HepG2 (cell line): Measurements from ENCODE around the gene CPXM2. TPM values are rescaled to one million over a fixed set of nuclear protein-coding genes. Genes with fewer than 3 reads are reported as not detected.

Experiments
- ATAC-seq: fragments of 200-7000 bp; cut with Tn5 transposase; 3 replicates; pipeline ENCODE4 v1.9.1; 2020; ENCODE audit warnings: mild to moderate bottlenecking, moderate library complexity
- BruUV-seq: library from RNA; stranded (reverse); fragments of 400-500 nt; replicated peaks from 2 replicates; lab custom pipeline; 2021; lab: Mats Ljungman, UMichigan
- CTCF ChIA-PET: fragments of 300-600 bp; formaldehyde crosslinking; extraction: SDS; loops from one replicate; lab custom pipeline; 2021; ENCODE audit warnings: low total read pairs, inconsistent platforms, low intra/inter-chr PET ratio; lab: Yijun Ruan, JAX
- POLR2A ChIA-PET: fragments of 350-600 bp; sonication (Branson Sonifier 250); formaldehyde crosslinking; loops from one replicate; lab custom pipeline; 2020; ENCODE audit warnings: antibody characterized with exemption, inconsistent platforms; lab: Yijun Ruan, JAX
- DNase-seq: peaks from one replicate; pipeline ENCODE4 v3.0.0-alpha.2; 2015; ENCODE audit warnings: low spot score
- FAIRE-seq: peaks from 3 replicates; lab custom pipeline; 2011; peaks lifted over from hg19 to GRCh38; lab: Jason Lieb, UNC
- H2AFZ ChIP-seq: one replicate; pipeline ENCODE4 v1.6.1; 2011; ENCODE audit warnings: low read length, inconsistent platforms
- H3K27ac ChIP-seq: fragments of 300-600 bp; 3 replicates; pipeline ENCODE4 v1.8.0; 2011; ENCODE audit warnings: mixed run types, mild to moderate bottlenecking, mixed read lengths, low read length, inconsistent platforms; ENCODE audit not compliant: insufficient read depth; ENCODE audit errors: extremely low read length
- H3K27me3 ChIP-seq, 2 experiments: fragments of 200-600 bp in 1 of 2; 2 replicates in 1 of 2; 3 replicates in 1 of 2; pipeline versions ENCODE4 v1.6.0 to v1.8.0; 2011; ENCODE audit warnings: low read length in 2 of 2, mild to moderate bottlenecking in 2 of 2, moderate library complexity in 2 of 2, inconsistent platforms in 1 of 2; ENCODE audit not compliant: insufficient read depth in 2 of 2, control insufficient read depth in 1 of 2
- H3K36me3 ChIP-seq, 2 experiments: fragments of 200-600 bp in 1 of 2; replicated peaks in 1 of 2; 2 replicates in 1 of 2; 3 replicates in 1 of 2; pipeline versions ENCODE4 v1.5.1 to v1.8.0; 2011; ENCODE audit warnings: low read length in 2 of 2, inconsistent platforms in 1 of 2; ENCODE audit not compliant: insufficient read depth in 2 of 2, control insufficient read depth in 1 of 2
- H3K4me1 ChIP-seq: 2 replicates; pipeline ENCODE4 v1.5.1; 2012; ENCODE audit warnings: low read length, inconsistent platforms; ENCODE audit not compliant: insufficient read depth
- H3K4me2 ChIP-seq: 2 replicates; pipeline ENCODE4 v1.6.0; 2011; ENCODE audit warnings: low read depth, low read length, inconsistent platforms
- H3K4me3 ChIP-seq, 3 experiments: fragments of 200-600 bp in 1 of 3; sonication (generic), shearing (Covaris generic) in 1 of 3; replicated peaks in 1 of 3; 2 replicates each; pipeline ENCODE4 v1.5.1; 2011 to 2016; ENCODE audit warnings: low read length in 3 of 3, inconsistent platforms in 2 of 3, low read depth in 2 of 3, mild to moderate bottlenecking in 2 of 3, control low read depth in 1 of 3, mixed read lengths in 1 of 3; ENCODE audit not compliant: insufficient read depth in 1 of 3
- H3K79me2 ChIP-seq: one replicate; pipeline ENCODE4 v1.6.1; 2011; ENCODE audit warnings: low read length, inconsistent platforms; ENCODE audit not compliant: insufficient read depth
- H3K9ac ChIP-seq: 2 replicates; pipeline ENCODE4 v1.6.0; 2011; ENCODE audit warnings: mild to moderate bottlenecking, low read depth, low read length, inconsistent platforms; ENCODE audit not compliant: insufficient read depth
- H3K9me3 ChIP-seq: 2 replicates; pipeline ENCODE4 v1.5.1; 2012; ENCODE audit warnings: mild to moderate bottlenecking, low read length
- H4K20me1 ChIP-seq: 2 replicates; pipeline ENCODE4 v1.6.0; 2011; ENCODE audit warnings: inconsistent platforms, mild to moderate bottlenecking, low read length, moderate library complexity; ENCODE audit not compliant: insufficient read depth
- ETV5 ChIP-seq: IDR thresholded peaks from 2 replicates; pipeline ENCODE4 v1.6.1; 2018; ENCODE audit warnings: missing biosample characterization, missing genetic modification reagents, inconsistent platforms, borderline replicate concordance
- KDM3A ChIP-seq: IDR thresholded peaks from 2 replicates; pipeline ENCODE4 v1.6.1; 2018; ENCODE audit warnings: low read depth, missing compliant biosample characterization
- MIER2 ChIP-seq: IDR thresholded peaks from 2 replicates; pipeline ENCODE4 v1.6.1; 2016; ENCODE audit warnings: missing biosample characterization, missing genetic modification reagents
- RBFOX2 ChIP-seq: fragments of 200-400 bp; formaldehyde crosslinking; IDR thresholded peaks from 2 replicates; pipeline ENCODE4 v1.6.1; 2017; ENCODE audit warnings: low read depth, mild to moderate bottlenecking, low read length
- SMC3 ChIP-seq: IDR thresholded peaks from 2 replicates; pipeline ENCODE4 v1.6.1; 2011; ENCODE audit warnings: low read length, improper control_type of control experiment
- WIZ ChIP-seq: sonication (generic); formaldehyde crosslinking; IDR thresholded peaks from 2 replicates; pipeline ENCODE4 v1.5.1; 2020; ENCODE audit warnings: mild to moderate bottlenecking, missing genetic modification reagents
- ZNF367 ChIP-seq: sonication (generic); formaldehyde crosslinking; IDR thresholded peaks from 2 replicates; pipeline ENCODE4 v1.4.0; 2020; ENCODE audit warnings: missing genetic modification reagents, borderline replicate concordance
- WGBS: methylation state at CpG from one replicate; pipeline ENCODE4 v1.1.6; 2017; ENCODE audit warnings: low lambda C conversion rate; 5-methylcytosine and 5-hydroxymethylcytosine counted together
- in situ Hi-C: cut with HindIII; loops from 2 replicates; pipeline ENCODE4 v1.10.0; 2017; ENCODE audit warnings: low pct_unique_long_range_greater_than_20kb; ENCODE audit not compliant: extremely low pct_ligation_motif_present
- intact Hi-C: fragments of 100-400 bp; cut with micrococcal nuclease; formaldehyde crosslinking; loops from one replicate; pipeline ENCODE4 v1.10.0; 2022; ENCODE audit not compliant: unreplicated experiment
- polyA plus RNA-seq, 8 experiments: library from polyadenylated mRNA; depleted of rRNA in 3 of 8; stranded (reverse) in 7 of 8; unstranded in 1 of 8; fragments of >200 nt; fragmentation: Illumina TruSeq in 4 of 8; extraction: Trizol in 4 of 8; gene quantifications; 2 replicates each; pipeline versions ENCODE4 v1.2.1 to v1.2.3, GENCODE V29; 2011 to 2016; ENCODE audit warnings: low read depth in 4 of 8, missing spikeins in 1 of 8, mixed read lengths in 1 of 8; ENCODE audit not compliant: insufficient read depth in 1 of 8
- total RNA-seq, 5 experiments: library from RNA; depleted of rRNA; stranded (reverse); fragments of >200 nt; fragmentation: Illumina TruSeq; extraction: Trizol; gene quantifications; 2 replicates each; pipeline ENCODE4 v1.2.3, GENCODE V29; 2016; ENCODE audit warnings: low read depth in 1 of 5
- TF ChIP-seq, protein P1 (sequence below), 2 experiments: sonication (generic) in 1 of 2; formaldehyde crosslinking in 1 of 2; IDR thresholded peaks; 2 replicates each; pipeline versions ENCODE4 v1.5.1 to v1.6.1; 2011 to 2020; ENCODE audit warnings: borderline replicate concordance in 1 of 2, low read depth in 1 of 2, low read length in 1 of 2, mild to moderate bottlenecking in 1 of 2, missing genetic modification reagents in 1 of 2, moderate library complexity in 1 of 2

Gene CPXM2
- total and polyA plus RNA-seq, 2 of the 13 experiments (the other 11 are each of a cell fraction or from before 2014, with no cell fraction given), result 0.03 TPM; not detected in 1

- Histone ChIP-seq H3K9me3 (no peaks in the 10 kb centered on the region), H3K27me3 (peaks cover 2 to 47% of the 10 kb centered on the region in 2 experiments; a peak in 4 of 5 replicates), H3K36me3 (no peaks in the 10 kb centered on the region), H3K4me2 (no peak overlapping the region), H3K27ac (no peak overlapping the region), H3K9ac (no peak overlapping the region), H3K4me1 (no peaks in the 10 kb centered on the region), H4K20me1 (no peaks in the 10 kb centered on the region), H3K4me3 (no peak overlapping the region), H2AFZ (no peak overlapping the region), H3K79me2 (no peaks in the 10 kb centered on the region)
- TF ChIP-seq WIZ (CRISPR knock-in tag), result no peak
- no peak for TF ChIP-seq KDM3A (CRISPR knock-in tag)
- no peak for TF ChIP-seq ZNF367 (CRISPR knock-in tag)
- TF ChIP-seq ETV5 (CRISPR knock-in tag), result no peak
- TF ChIP-seq, protein P1, sequence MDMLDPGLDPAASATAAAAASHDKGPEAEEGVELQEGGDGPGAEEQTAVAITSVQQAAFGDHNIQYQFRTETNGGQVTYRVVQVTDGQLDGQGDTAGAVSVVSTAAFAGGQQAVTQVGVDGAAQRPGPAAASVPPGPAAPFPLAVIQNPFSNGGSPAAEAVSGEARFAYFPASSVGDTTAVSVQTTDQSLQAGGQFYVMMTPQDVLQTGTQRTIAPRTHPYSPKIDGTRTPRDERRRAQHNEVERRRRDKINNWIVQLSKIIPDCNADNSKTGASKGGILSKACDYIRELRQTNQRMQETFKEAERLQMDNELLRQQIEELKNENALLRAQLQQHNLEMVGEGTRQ (IDR thresholded peaks at IDR 0.05; ENCODE audit: low read depth, low read length), result no peak
- TF ChIP-seq, protein P1 (CRISPR knock-in tag; IDR thresholded peaks at IDR 0.05; ENCODE audit: borderline replicate concordance), result no peak
- no peak for TF ChIP-seq SMC3
- TF ChIP-seq RBFOX2, result no peak
- no peak for TF ChIP-seq MIER2 (CRISPR knock-in tag)
- POLR2A ChIA-PET, result no interaction called here
- FAIRE-seq, result no peak
- no peak for ATAC-seq
- intact Hi-C loops, result no loop called here
- CTCF ChIA-PET, result no interaction called here
- WGBS, result no CpG with 5 or more reads among the region's 1 CpG
- DNase-seq, result no peak
- no TSS peak for BruUV-seq
- in situ Hi-C loops, result no loop called here
Observed at GRCh38 chr10:123786896-123787295, 104.7 kb downstream of the CPXM2 start.
